Smooth muscle cell (in vitro differentiated cells): ENCODE measurements around the gene NTNG1. TPM values are rescaled to one million over a fixed set of nuclear protein-coding genes. Genes with fewer than 3 reads are reported as not detected.

Experiments
- DNase-seq: peaks from one replicate; lab custom pipeline; 2025; ENCODE audit not compliant: unreplicated experiment; lab: John Stamatoyannopoulos, UW
- H2AFZ ChIP-seq: fragments of 200-600 bp; sonication (generic); 2 replicates; pipeline ENCODE4 v1.6.0; 2016; ENCODE audit warnings: antibody characterized with exemption, low read depth, mild to moderate bottlenecking
- H3F3A ChIP-seq: fragments of 200-600 bp; sonication (generic); 2 replicates; pipeline ENCODE4 v1.6.0; 2017; ENCODE audit warnings: antibody characterized with exemption, low read depth
- H3K27ac ChIP-seq: fragments of 200-600 bp; sonication (generic); 2 replicates; pipeline ENCODE4 v1.5.1; 2016; ENCODE audit warnings: low read depth, mild to moderate bottlenecking
- H3K27me3 ChIP-seq: fragments of 200-600 bp; sonication (generic); 2 replicates; pipeline ENCODE4 v1.6.1; 2016; ENCODE audit warnings: low read depth, mild to moderate bottlenecking
- H3K36me3 ChIP-seq: fragments of 200-600 bp; sonication (generic); 2 replicates; pipeline ENCODE4 v1.5.1; 2016; ENCODE audit warnings: low read depth
- H3K4me1 ChIP-seq: fragments of 200-600 bp; sonication (generic); 2 replicates; pipeline ENCODE4 v1.5.1; 2016; ENCODE audit warnings: low read depth
- H3K4me2 ChIP-seq: fragments of 200-600 bp; sonication (generic); 2 replicates; pipeline ENCODE4 v1.6.0; 2016; ENCODE audit warnings: mild to moderate bottlenecking
- H3K4me3 ChIP-seq: fragments of 200-600 bp; sonication (generic); 2 replicates; pipeline ENCODE4 v1.5.1; 2016; ENCODE audit warnings: mild to moderate bottlenecking
- H3K79me2 ChIP-seq: fragments of 200-600 bp; sonication (generic); 2 replicates; pipeline ENCODE4 v1.6.0; 2016; ENCODE audit warnings: low read depth, mild to moderate bottlenecking
- H3K9ac ChIP-seq: fragments of 200-600 bp; sonication (generic); 2 replicates; pipeline ENCODE4 v1.6.0; 2016; ENCODE audit warnings: low read depth
- H3K9me3 ChIP-seq: fragments of 200-600 bp; sonication (generic); replicated peaks from 2 replicates; pipeline ENCODE4 v1.5.1; 2016; ENCODE audit warnings: low read depth
- H4K20me1 ChIP-seq: fragments of 200-600 bp; sonication (generic); 2 replicates; pipeline ENCODE4 v1.6.0; 2016; ENCODE audit warnings: low read depth
- WGBS: methylation state at CpG from one replicate; pipeline ENCODE4 v1.1.7; 2016; ENCODE audit warnings: low lambda C conversion rate; 5-methylcytosine and 5-hydroxymethylcytosine counted together
- polyA plus RNA-seq: library from polyadenylated mRNA; unstranded; fragments of >200 nt; fragmentation: Nextera tagmentation; extraction: Ambion mirVana; gene quantifications from 2 replicates; pipeline ENCODE4 v1.2.1, GENCODE V29; 2016
- total RNA-seq: library from RNA; depleted of rRNA; stranded (reverse); fragments of >200 nt; gene quantifications from 2 replicates; pipeline ENCODE4 v1.2.3, GENCODE V29; 2014
- TF ChIP-seq, protein P1 (sequence below): fragments of 200-600 bp; sonication (generic); IDR thresholded peaks from 2 replicates; pipeline ENCODE4 v1.5.1; 2017; ENCODE audit warnings: borderline replicate concordance, mild to moderate bottlenecking, antibody characterized with exemption; ENCODE audit not compliant: insufficient read depth, poor library complexity, severe bottlenecking

Gene NTNG1
- total and polyA plus RNA-seq, 2 experiments from 2014 or later, result 0.39 to 1.1 TPM

- Histone ChIP-seq H3F3A (no peaks in the 10 kb centered on the region), H2AFZ (no peak overlapping the region), H4K20me1 (no peaks in the 10 kb centered on the region), H3K36me3 (no peaks in the 10 kb centered on the region), H3K27ac (no peak overlapping the region), H3K27me3 (no peaks in the 10 kb centered on the region), H3K4me2 (no peak overlapping the region), H3K9ac (no peak overlapping the region), H3K79me2 (no peaks in the 10 kb centered on the region), H3K9me3 (no peaks in the 10 kb centered on the region), H3K4me3 (no peak overlapping the region), H3K4me1 (no peaks in the 10 kb centered on the region)
- 89% methylated on average over 1 of the region's 1 CpG for whole genome bisulfite sequencing
- no peak for DNase-seq
- TF ChIP-seq, protein P1, sequence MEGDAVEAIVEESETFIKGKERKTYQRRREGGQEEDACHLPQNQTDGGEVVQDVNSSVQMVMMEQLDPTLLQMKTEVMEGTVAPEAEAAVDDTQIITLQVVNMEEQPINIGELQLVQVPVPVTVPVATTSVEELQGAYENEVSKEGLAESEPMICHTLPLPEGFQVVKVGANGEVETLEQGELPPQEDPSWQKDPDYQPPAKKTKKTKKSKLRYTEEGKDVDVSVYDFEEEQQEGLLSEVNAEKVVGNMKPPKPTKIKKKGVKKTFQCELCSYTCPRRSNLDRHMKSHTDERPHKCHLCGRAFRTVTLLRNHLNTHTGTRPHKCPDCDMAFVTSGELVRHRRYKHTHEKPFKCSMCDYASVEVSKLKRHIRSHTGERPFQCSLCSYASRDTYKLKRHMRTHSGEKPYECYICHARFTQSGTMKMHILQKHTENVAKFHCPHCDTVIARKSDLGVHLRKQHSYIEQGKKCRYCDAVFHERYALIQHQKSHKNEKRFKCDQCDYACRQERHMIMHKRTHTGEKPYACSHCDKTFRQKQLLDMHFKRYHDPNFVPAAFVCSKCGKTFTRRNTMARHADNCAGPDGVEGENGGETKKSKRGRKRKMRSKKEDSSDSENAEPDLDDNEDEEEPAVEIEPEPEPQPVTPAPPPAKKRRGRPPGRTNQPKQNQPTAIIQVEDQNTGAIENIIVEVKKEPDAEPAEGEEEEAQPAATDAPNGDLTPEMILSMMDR, result no peak
These were observed 123.7 kb downstream of the NTNG1 start for GRCh38 chr1:107264561-107264960.

GRCh38 chr1:107267489-107267888, 126.7 kb downstream of the NTNG1 start:
- H3F3A ChIP-seq, result no peaks in the 10 kb centered on the region
- H3K27me3 ChIP-seq, result no peaks in the 10 kb centered on the region
- no peak overlapping the region for H2AFZ ChIP-seq
- 77% methylated on average over 3 of the region's 3 CpGs for WGBS
- no peak for DNase-seq
- no peak overlapping the region for H3K27ac ChIP-seq
- H3K9me3 ChIP-seq, result no peaks in the 10 kb centered on the region
- no peak overlapping the region for H3K4me3 ChIP-seq
- TF ChIP-seq, protein P1, result no peak
- no peaks in the 10 kb centered on the region for H3K4me1 ChIP-seq
- H4K20me1 ChIP-seq, result no peaks in the 10 kb centered on the region
- H3K4me2 ChIP-seq, result no peak overlapping the region
- no peaks in the 10 kb centered on the region for H3K79me2 ChIP-seq
- H3K9ac ChIP-seq, result no peak overlapping the region
- H3K36me3 ChIP-seq, result no peaks in the 10 kb centered on the region

GRCh38 chr1:107272321-107272720, 131.5 kb downstream of the NTNG1 start:
- Histone ChIP-seq H3K27me3 (no peaks in the 10 kb centered on the region), H4K20me1 (no peaks in the 10 kb centered on the region), H2AFZ (no peak overlapping the region), H3F3A (no peaks in the 10 kb centered on the region), H3K27ac (no peak overlapping the region), H3K4me1 (no peaks in the 10 kb centered on the region), H3K9ac (no peak overlapping the region), H3K9me3 (no peaks in the 10 kb centered on the region), H3K4me3 (no peak overlapping the region), H3K36me3 (no peaks in the 10 kb centered on the region), H3K4me2 (no peak overlapping the region), H3K79me2 (no peaks in the 10 kb centered on the region)
- TF ChIP-seq, protein P1, result no peak
- WGBS, result 82% methylated on average over 4 of the region's 4 CpGs
- DNase-seq, result no peak

DNA sequence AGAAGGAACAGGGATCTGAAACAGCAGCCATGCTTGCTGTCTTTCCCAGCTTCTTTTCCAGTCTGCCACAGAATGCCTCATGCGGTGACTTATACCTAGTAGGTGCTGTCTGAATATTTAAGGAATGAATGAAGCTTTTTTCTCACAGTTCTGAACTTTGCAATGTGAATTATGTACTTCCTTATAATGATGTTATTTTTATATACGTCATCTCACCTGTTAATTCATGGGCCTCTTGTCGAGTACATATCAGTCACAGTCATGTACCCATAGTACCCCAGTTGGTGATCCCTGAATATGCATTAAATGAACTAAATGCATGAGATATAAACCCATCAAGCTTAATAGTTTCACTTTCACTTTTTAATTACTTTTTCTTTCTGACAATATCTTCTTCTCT, 132.7 kb downstream of the NTNG1 start:
- no peak overlapping the region for H3K4me3 ChIP-seq
- DNase-seq, result no peak
- no peak overlapping the region for H3K4me2 ChIP-seq
- H4K20me1 ChIP-seq, result no peaks in the 10 kb centered on the region
- no peaks in the 10 kb centered on the region for H3K4me1 ChIP-seq
- H3K27me3 ChIP-seq, result no peaks in the 10 kb centered on the region
- H3K9me3 ChIP-seq, result no peaks in the 10 kb centered on the region
- no peaks in the 10 kb centered on the region for H3F3A ChIP-seq
- TF ChIP-seq, protein P1, result no peak
- WGBS, result 89% methylated on average over 3 of the region's 3 CpGs
- H3K79me2 ChIP-seq, result no peaks in the 10 kb centered on the region
- H3K9ac ChIP-seq, result no peak overlapping the region
- H2AFZ ChIP-seq, result no peak overlapping the region
- H3K27ac ChIP-seq, result no peak overlapping the region
- H3K36me3 ChIP-seq, result no peaks in the 10 kb centered on the region
